Measurements from ENCODE around the gene NCOA3. TPM values are rescaled to one million over a fixed set of nuclear protein-coding genes. Genes with fewer than 3 reads are reported as not detected.

Gene NCOA3
- total RNA-seq, 3 donors from 2014 or later = 22.8 to 28.8 (median 24.7) TPM

DNA sequence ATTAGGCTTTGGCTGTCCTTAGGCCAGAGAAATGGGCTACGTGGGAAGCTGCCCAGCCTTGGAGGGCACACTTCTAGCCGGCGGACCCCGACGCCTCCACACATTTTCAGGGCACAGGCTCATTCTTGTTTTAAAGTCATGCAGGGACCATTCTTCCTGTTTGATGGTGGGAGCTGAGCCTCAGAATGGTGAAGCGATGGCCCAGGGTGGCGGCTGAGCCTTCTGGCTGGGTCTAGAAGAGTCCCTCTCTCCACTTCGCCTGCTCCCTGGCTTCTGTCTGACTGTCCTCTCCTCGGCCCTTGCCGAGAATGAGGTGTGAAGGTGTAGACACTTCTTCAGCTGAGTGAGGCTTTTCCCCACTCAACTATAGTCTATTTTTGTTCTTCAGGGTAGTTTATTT lies 169.2 kb downstream of the NCOA3 start:
- TF ChIP-seq, protein P1, sequence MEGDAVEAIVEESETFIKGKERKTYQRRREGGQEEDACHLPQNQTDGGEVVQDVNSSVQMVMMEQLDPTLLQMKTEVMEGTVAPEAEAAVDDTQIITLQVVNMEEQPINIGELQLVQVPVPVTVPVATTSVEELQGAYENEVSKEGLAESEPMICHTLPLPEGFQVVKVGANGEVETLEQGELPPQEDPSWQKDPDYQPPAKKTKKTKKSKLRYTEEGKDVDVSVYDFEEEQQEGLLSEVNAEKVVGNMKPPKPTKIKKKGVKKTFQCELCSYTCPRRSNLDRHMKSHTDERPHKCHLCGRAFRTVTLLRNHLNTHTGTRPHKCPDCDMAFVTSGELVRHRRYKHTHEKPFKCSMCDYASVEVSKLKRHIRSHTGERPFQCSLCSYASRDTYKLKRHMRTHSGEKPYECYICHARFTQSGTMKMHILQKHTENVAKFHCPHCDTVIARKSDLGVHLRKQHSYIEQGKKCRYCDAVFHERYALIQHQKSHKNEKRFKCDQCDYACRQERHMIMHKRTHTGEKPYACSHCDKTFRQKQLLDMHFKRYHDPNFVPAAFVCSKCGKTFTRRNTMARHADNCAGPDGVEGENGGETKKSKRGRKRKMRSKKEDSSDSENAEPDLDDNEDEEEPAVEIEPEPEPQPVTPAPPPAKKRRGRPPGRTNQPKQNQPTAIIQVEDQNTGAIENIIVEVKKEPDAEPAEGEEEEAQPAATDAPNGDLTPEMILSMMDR (IDR thresholded peaks at IDR 0.05) = no peak
- ATAC-seq (no peak), DNase-seq (no peak)
- H3K4me3 ChIP-seq = no peak overlapping the region
- intact Hi-C loops (cut with DNase I, micrococcal nuclease) = loop anchor here in 1 of 2 donors (10.0 kb wide), 1 partner anchor 954 kb away; no protein-coding TSS in a partner anchor
- no peaks in the 10 kb centered on the region for H3K4me1 ChIP-seq (ENCODE audit: low read depth)
- H3K36me3 ChIP-seq (ENCODE audit: low read depth) = no peaks in the 10 kb centered on the region
- no peaks in the 10 kb centered on the region for H3K9me3 ChIP-seq

DNA sequence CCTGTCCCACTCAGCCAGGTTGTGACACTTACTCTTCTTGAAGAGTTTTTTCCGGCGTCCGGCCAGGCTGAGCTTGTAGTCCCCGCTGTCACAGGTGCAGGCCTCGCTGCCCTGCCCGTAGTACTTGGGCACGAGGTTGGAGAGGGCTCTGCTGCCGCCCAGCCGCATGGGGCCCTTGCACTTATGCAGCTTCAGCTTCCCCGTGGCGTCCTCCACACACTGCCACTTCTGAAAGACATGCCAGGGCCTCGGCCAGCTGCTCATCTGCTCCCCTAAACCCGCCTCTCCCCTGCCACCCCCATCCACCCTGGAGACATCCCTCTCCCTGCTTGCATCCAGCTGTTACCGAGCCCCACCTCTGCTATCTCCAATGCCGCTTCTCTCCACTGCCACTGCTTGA lies 170.5 kb downstream of the NCOA3 start:
- Histone ChIP-seq H3K4me1 (ENCODE audit: low read depth) (no peaks in the 10 kb centered on the region), H3K4me3 (no peak overlapping the region), H3K9me3 (no peaks in the 10 kb centered on the region), H3K36me3 (ENCODE audit: low read depth) (no peaks in the 10 kb centered on the region)
- TF ChIP-seq, protein P1 (IDR thresholded peaks at IDR 0.05) = no peak
- intact Hi-C loops (cut with DNase I, micrococcal nuclease) = loop anchor here in 1 of 2 donors (10.0 kb wide), 1 partner anchor 953 kb away; no protein-coding TSS in a partner anchor
- ATAC-seq (no peak), DNase-seq (no peak)

DNA sequence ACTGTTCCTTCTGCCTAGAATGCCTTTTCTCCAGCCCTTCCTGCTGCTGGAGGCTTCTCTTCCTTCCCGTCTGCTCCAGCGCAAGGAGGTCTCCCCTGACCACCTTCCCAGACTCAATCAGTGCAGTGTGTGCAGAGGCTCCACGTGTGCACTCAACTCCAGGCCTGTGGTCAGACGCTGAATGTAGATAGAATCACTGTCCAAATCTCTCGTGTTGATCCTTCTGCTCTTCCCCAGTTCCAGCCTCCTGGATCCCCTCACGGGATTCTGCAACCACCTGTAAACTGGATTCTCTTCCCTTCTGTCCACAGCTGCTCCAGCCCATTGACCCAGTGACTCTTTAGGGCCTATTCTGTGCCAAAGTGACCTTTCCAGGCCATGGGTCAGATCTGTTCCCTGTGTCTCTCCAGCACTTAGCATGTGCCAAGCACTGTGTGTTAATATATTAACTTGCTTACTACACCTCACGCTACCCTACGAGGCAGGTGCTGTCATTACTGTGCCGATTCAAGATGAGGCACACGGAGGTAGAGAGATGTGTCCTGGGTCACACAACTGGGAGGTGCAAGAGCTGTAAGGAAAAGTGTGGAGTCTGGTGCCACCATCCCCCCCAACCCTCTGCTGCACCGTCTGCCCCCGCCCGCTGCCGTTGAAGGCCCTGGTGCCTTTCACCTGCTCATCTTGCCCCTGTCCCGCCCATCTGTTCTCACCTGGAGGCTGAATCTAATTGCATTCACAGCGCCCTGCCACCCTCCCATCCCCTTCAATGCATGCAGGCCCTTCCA lies 171.4 kb downstream of the NCOA3 start:
- no peak for DNase-seq
- Histone ChIP-seq H3K4me1 (ENCODE audit: low read depth) (no peaks in the 10 kb centered on the region), H3K9me3 (no peaks in the 10 kb centered on the region), H3K4me3 (no peak overlapping the region), H3K36me3 (ENCODE audit: low read depth) (no peaks in the 10 kb centered on the region)
- intact Hi-C loops (cut with DNase I, micrococcal nuclease) = loop anchor here in 1 of 2 donors (10.0 kb wide), 1 partner anchor 952 kb away; no protein-coding TSS in a partner anchor
- TF ChIP-seq, protein P1 (IDR thresholded peaks at IDR 0.05) = no peak
- no peak for ATAC-seq

DNA sequence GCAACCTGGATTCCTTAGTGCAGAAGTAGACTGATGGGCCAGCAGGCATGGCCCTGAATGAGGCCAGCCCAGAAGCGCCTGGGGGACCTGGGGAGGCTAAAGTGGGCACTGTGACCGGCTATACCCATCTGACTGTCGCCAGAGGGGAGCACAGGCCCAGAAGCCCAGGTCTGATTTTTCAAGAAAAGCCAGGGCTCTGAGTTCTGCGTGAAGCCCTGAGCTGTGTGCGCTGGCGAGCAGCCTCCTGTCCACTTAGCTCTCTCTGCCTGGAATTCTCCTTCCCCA lies 171.9 kb downstream of the NCOA3 start:
- intact Hi-C loops (cut with DNase I, micrococcal nuclease) = loop anchor here in 1 of 2 donors (10.0 kb wide), 1 partner anchor 951 kb away; no protein-coding TSS in a partner anchor
- H3K4me1 ChIP-seq (ENCODE audit: low read depth) = no peaks in the 10 kb centered on the region
- no peak for DNase-seq
- TF ChIP-seq, protein P1 (IDR thresholded peaks at IDR 0.05) = no peak
- H3K36me3 ChIP-seq (ENCODE audit: low read depth) = no peaks in the 10 kb centered on the region
- no peak for ATAC-seq
- no peaks in the 10 kb centered on the region for H3K9me3 ChIP-seq
- H3K4me3 ChIP-seq = no peak overlapping the region

DNA sequence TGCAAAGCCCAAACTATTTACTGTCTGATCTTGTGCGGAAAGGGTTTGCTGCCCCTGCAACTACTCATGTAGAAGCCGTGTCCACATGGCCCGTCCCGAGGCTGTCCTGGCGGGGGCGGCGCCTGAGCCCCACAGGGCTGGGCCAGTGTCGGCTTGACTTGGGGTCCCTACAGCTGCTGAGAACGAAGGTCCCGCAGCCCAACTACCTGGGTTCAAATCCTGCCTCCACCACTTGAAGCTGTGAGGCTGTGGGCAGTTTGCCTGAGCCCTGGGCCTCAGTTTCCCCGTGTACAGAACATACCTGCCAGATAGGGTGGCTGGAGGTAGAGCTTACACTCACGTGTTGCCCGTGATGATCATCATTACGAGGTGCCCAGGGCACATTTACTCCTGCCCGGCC lies 172.5 kb downstream of the NCOA3 start:
- Histone ChIP-seq H3K4me3 (no peak overlapping the region), H3K36me3 (ENCODE audit: low read depth) (no peaks in the 10 kb centered on the region), H3K9me3 (no peaks in the 10 kb centered on the region), H3K4me1 (ENCODE audit: low read depth) (no peaks in the 10 kb centered on the region)
- no peak for DNase-seq
- intact Hi-C loops (cut with DNase I, micrococcal nuclease) = loop anchor here in 1 of 2 donors (10.0 kb wide), 1 partner anchor 951 kb away; no protein-coding TSS in a partner anchor
- ATAC-seq = no peak
- TF ChIP-seq, protein P1 (IDR thresholded peaks at IDR 0.05) = no peak

Data from mucosa of descending colon (tissue), 3 donors.